Smooth muscle cell (in vitro differentiated cells): ENCODE results near the gene FBXW5. TPM values are rescaled to one million over a fixed set of nuclear protein-coding genes. Genes with fewer than 3 reads are reported as not detected.

Experiments used
- DNase-seq: peaks from one replicate; lab custom pipeline; 2025; ENCODE audit not compliant: unreplicated experiment; lab: John Stamatoyannopoulos, UW
- H2AFZ ChIP-seq: fragments of 200-600 bp; sonication (generic); 2 replicates; pipeline ENCODE4 v1.6.0; 2016; ENCODE audit warnings: antibody characterized with exemption, low read depth, mild to moderate bottlenecking
- H3F3A ChIP-seq: fragments of 200-600 bp; sonication (generic); 2 replicates; pipeline ENCODE4 v1.6.0; 2017; ENCODE audit warnings: antibody characterized with exemption, low read depth
- H3K27ac ChIP-seq: fragments of 200-600 bp; sonication (generic); 2 replicates; pipeline ENCODE4 v1.5.1; 2016; ENCODE audit warnings: low read depth, mild to moderate bottlenecking
- H3K27me3 ChIP-seq: fragments of 200-600 bp; sonication (generic); 2 replicates; pipeline ENCODE4 v1.6.1; 2016; ENCODE audit warnings: low read depth, mild to moderate bottlenecking
- H3K36me3 ChIP-seq: fragments of 200-600 bp; sonication (generic); 2 replicates; pipeline ENCODE4 v1.5.1; 2016; ENCODE audit warnings: low read depth
- H3K4me1 ChIP-seq: fragments of 200-600 bp; sonication (generic); 2 replicates; pipeline ENCODE4 v1.5.1; 2016; ENCODE audit warnings: low read depth
- H3K4me2 ChIP-seq: fragments of 200-600 bp; sonication (generic); 2 replicates; pipeline ENCODE4 v1.6.0; 2016; ENCODE audit warnings: mild to moderate bottlenecking
- H3K4me3 ChIP-seq: fragments of 200-600 bp; sonication (generic); 2 replicates; pipeline ENCODE4 v1.5.1; 2016; ENCODE audit warnings: mild to moderate bottlenecking
- H3K79me2 ChIP-seq: fragments of 200-600 bp; sonication (generic); 2 replicates; pipeline ENCODE4 v1.6.0; 2016; ENCODE audit warnings: low read depth, mild to moderate bottlenecking
- H3K9ac ChIP-seq: fragments of 200-600 bp; sonication (generic); 2 replicates; pipeline ENCODE4 v1.6.0; 2016; ENCODE audit warnings: low read depth
- H3K9me3 ChIP-seq: fragments of 200-600 bp; sonication (generic); replicated peaks from 2 replicates; pipeline ENCODE4 v1.5.1; 2016; ENCODE audit warnings: low read depth
- H4K20me1 ChIP-seq: fragments of 200-600 bp; sonication (generic); 2 replicates; pipeline ENCODE4 v1.6.0; 2016; ENCODE audit warnings: low read depth
- CTCF ChIP-seq: fragments of 200-600 bp; sonication (generic); IDR thresholded peaks from 2 replicates; pipeline ENCODE4 v1.5.1; 2017; ENCODE audit warnings: borderline replicate concordance, mild to moderate bottlenecking, antibody characterized with exemption; ENCODE audit not compliant: insufficient read depth, poor library complexity, severe bottlenecking
- WGBS: methylation state at CpG from one replicate; pipeline ENCODE4 v1.1.7; 2016; ENCODE audit warnings: low lambda C conversion rate; 5-methylcytosine and 5-hydroxymethylcytosine counted together
- polyA plus RNA-seq: library from polyadenylated mRNA; unstranded; fragments of >200 nt; fragmentation: Nextera tagmentation; extraction: Ambion mirVana; gene quantifications from 2 replicates; pipeline ENCODE4 v1.2.1, GENCODE V29; 2016
- total RNA-seq: library from RNA; depleted of rRNA; stranded (reverse); fragments of >200 nt; gene quantifications from 2 replicates; pipeline ENCODE4 v1.2.3, GENCODE V29; 2014

The FBXW5 gene
- total and polyA plus RNA-seq, 2 experiments from 2014 or later: 70.5 to 105 TPM

- Histone ChIP-seq H3K36me3 (no peaks in the 10 kb centered on the region), H3F3A (no peaks in the 10 kb centered on the region), H3K4me3 (peak overlapping the region; percentile 93), H3K27me3 (no peaks in the 10 kb centered on the region), H3K4me1 (no peaks in the 10 kb centered on the region), H4K20me1 (peaks cover 19% of the 10 kb centered on the region), H3K4me2 (peak overlapping the region; percentile 98), H3K79me2 (peaks cover 21% of the 10 kb centered on the region), H3K9me3 (no peaks in the 10 kb centered on the region), H3K9ac (peak overlapping the region; percentile 89), H2AFZ (no peak overlapping the region), H3K27ac (peak overlapping the region; percentile 82)
- DNase-seq: peak; percentile 68
- no peak for TF ChIP-seq CTCF
- WGBS: under 1% methylated on average over 26 of the region's 45 CpGs
These were observed 373 bp downstream of the FBXW5 start for GRCh38 chr9:136944212-136944518.

- Histone ChIP-seq H3K4me2 (peak overlapping the region; percentile 98), H3K79me2 (peaks cover 21% of the 10 kb centered on the region), H3K9ac (peak overlapping the region; percentile 89), H4K20me1 (peaks cover 19% of the 10 kb centered on the region), H3K9me3 (no peaks in the 10 kb centered on the region), H3K4me1 (no peaks in the 10 kb centered on the region), H3F3A (no peaks in the 10 kb centered on the region), H2AFZ (no peak overlapping the region), H3K36me3 (no peaks in the 10 kb centered on the region), H3K4me3 (peak overlapping the region; percentile 93), H3K27me3 (no peaks in the 10 kb centered on the region), H3K27ac (peak overlapping the region; percentile 82)
- TF ChIP-seq CTCF: no peak
- DNase-seq: no peak
- WGBS: 34% methylated on average over 55 of the region's 61 CpGs
These were observed 987 bp downstream of the FBXW5 start for GRCh38 chr9:136943291-136944211.

GRCh38 chr9:136942881-136943230, 1.7 kb downstream of the FBXW5 start:
- no peak for DNase-seq
- Histone ChIP-seq H3K9me3 (no peaks in the 10 kb centered on the region), H3K9ac (no peak overlapping the region), H3F3A (no peaks in the 10 kb centered on the region), H3K4me2 (peak overlapping the region; percentile 98), H3K4me3 (peak overlapping the region; percentile 93), H3K36me3 (no peaks in the 10 kb centered on the region), H3K79me2 (peaks cover 21% of the 10 kb centered on the region), H3K27me3 (no peaks in the 10 kb centered on the region), H3K27ac (no peak overlapping the region), H2AFZ (no peak overlapping the region), H3K4me1 (no peaks in the 10 kb centered on the region), H4K20me1 (peaks cover 19% of the 10 kb centered on the region)
- 95% methylated on average over 16 of the region's 16 CpGs for WGBS
- TF ChIP-seq CTCF: no peak
